ENCODE data around the gene KRT40.

GRCh38 chr17:40952661-40953060 is 31.5 kb downstream of the KRT40 start:
- TF ChIP-seq CTCF (IDR thresholded peaks at IDR 0.05; ENCODE audit: borderline replicate concordance, extremely low read depth, low read length, poor library complexity, severe bottlenecking) (no peak), EZH2 (IDR thresholded peaks at IDR 0.05; ENCODE audit: borderline replicate concordance, low read depth, low read length, severe bottlenecking) (no peak)

All from DND-41 (cell line).